Type B pancreatic cell (in vitro differentiated cells): ENCODE results near the gene PI4KA. TPM values are rescaled to one million over a fixed set of nuclear protein-coding genes. Genes with fewer than 3 reads are reported as not detected.
"Not testable (repeated sequence)": the region's sequence is repeated elsewhere in the genome, so short reads cannot be mapped to it uniquely, and the experiment has no call there.

Source experiments
- DNase-seq: peaks from one replicate; pipeline ENCODE4 v3.0.0; 2021; ENCODE audit warnings: mixed read lengths; ENCODE audit not compliant: unreplicated experiment; ENCODE audit errors: extremely low spot score
- H3K27ac Mint-ChIP-seq: 2 replicates; pipeline ENCODE4 v1.8.0; 2021; ENCODE audit warnings: mild to moderate bottlenecking, mixed read lengths
- H3K27me3 Mint-ChIP-seq: 2 replicates; pipeline ENCODE4 v1.8.0; 2021; ENCODE audit warnings: mixed read lengths
- H3K36me3 Mint-ChIP-seq: 2 replicates; pipeline ENCODE4 v1.8.0; 2021; ENCODE audit warnings: mixed read lengths
- H3K4me1 Mint-ChIP-seq: one replicate; pipeline ENCODE4 v1.8.0; 2021; ENCODE audit warnings: mixed read lengths; ENCODE audit not compliant: unreplicated experiment
- H3K4me3 Mint-ChIP-seq: 2 replicates; pipeline ENCODE4 v1.8.0; 2021; ENCODE audit warnings: mild to moderate bottlenecking, mixed read lengths
- H3K9me3 Mint-ChIP-seq: 2 replicates; pipeline ENCODE4 v1.8.0; 2021; ENCODE audit warnings: mixed read lengths
- CTCF ChIP-seq: fragments of 200-600 bp; sonication (generic); conservative IDR thresholded peaks from 2 replicates; pipeline ENCODE4 v1.5.0; 2021; ENCODE audit warnings: antibody characterized with exemption, mild to moderate bottlenecking
- total RNA-seq: library from RNA; stranded (reverse); gene quantifications from 2 replicates; pipeline ENCODE4 v1.2.1, GENCODE V29; 2021; ENCODE audit warnings: low replicate concordance

Gene PI4KA
- total RNA-seq, 1 donor from 2014 or later = 120 TPM

DNA sequence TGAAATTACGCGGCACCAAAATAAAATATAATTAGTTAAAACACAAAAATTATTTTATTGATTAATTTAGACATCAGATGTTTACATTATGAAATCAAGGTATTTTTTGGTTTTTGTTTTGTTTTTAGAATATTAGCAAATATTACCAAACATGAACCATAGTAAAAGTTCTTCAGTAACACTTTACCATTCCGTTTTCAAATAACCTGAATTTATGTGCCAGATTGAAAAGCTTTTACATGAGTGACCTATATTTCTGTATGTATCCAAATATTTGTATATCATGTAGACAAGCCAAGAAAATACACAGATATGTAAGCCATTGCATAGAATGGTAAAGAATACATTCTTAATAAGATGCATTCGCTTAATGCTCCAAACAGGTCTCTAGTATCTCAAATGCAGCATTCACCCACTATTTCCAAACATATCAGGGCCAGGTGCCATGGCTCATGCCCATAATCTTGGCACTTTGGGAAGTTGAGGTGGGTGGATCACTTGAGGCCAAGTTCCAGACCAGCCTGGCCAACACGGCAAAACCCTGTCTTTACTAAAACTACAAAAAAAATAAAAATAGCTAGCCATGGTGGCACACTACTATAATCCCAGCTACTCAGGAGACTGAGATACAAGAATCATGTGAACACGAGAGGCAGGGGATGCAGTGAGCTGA is 187.1 kb downstream of the PI4KA start:
- no peak overlapping the region for H3K27ac Mint-ChIP-seq
- H3K27me3 Mint-ChIP-seq = peaks cover 3% of the 10 kb centered on the region
- peak; percentile 6 for DNase-seq
- no peaks in the 10 kb centered on the region for H3K36me3 Mint-ChIP-seq
- no peak overlapping the region for H3K4me3 Mint-ChIP-seq
- no peak for TF ChIP-seq CTCF
- H3K4me1 Mint-ChIP-seq = no peaks in the 10 kb centered on the region
- no peaks in the 10 kb centered on the region for H3K9me3 Mint-ChIP-seq

DNA sequence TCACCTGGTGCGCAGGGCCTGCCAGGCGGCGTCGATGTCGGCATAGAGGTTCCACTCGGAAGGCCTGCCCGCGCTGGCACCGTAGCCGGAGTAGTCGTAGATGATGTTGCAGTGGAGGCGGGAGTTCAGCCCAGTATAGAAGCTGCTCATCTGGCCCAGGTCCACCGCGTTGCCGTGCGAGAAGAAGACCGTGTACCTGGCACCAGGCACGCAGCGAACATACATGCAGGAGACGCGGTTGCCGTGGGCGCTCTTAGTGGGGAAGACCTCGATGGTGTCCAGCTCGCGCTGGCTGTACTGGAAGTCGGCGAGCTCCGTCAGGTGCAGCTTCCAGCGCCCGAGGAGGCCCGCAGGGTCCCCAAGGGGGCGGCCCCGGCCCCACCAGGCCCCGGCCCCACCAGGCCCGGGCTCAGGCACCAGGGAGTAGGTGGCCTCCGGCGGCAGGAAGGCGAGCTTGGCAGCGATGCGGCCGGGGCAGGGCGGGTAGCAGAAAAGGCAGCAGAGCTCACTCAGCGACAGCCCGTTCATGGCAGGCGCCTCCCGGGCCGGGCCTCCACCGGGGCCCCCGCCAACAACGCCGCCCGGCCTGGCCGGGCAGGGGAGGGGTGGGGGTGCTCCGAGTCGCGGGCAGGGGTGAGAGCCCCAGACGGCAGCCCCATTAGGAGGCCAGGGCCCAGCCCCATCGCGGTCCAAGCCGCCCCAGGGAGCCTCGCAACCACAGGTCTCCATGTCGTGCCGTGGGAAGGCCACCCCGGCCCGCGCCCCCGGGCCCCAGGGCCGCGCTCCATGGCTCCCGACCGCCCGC is 188.0 kb downstream of the PI4KA start:
- DNase-seq = peak; percentile 68

DNA sequence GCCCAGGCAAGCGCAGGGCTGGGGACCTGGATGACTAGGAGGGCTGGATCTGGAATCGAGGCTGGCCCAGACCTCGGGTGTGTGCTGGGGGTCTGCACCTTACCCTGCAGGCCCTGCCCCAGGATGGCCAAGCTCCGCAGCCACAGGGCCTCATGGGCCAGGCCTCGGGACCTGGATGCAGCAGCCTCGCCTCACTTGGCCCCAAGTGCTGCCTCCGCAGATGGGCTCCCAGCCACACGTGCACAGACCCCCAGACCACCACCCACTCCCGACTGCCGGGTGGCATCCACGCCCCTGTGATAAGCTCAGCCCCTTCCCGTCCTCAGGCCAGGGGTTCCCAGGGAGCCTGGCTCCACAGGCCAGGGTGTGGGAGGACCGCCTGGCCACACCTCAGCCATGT is 188.7 kb downstream of the PI4KA start:
- H3K4me3 Mint-ChIP-seq, H3K27ac Mint-ChIP-seq, H3K36me3 Mint-ChIP-seq, DNase-seq, H3K4me1 Mint-ChIP-seq, H3K27me3 Mint-ChIP-seq, H3K9me3 Mint-ChIP-seq: not testable (repeated sequence)

More for the DNA sequence above, 188.0 kb downstream of the PI4KA start:
- H3K36me3 Mint-ChIP-seq, H3K4me3 Mint-ChIP-seq, H3K4me1 Mint-ChIP-seq, H3K27me3 Mint-ChIP-seq, H3K9me3 Mint-ChIP-seq, H3K27ac Mint-ChIP-seq: not testable (repeated sequence)

DNA sequence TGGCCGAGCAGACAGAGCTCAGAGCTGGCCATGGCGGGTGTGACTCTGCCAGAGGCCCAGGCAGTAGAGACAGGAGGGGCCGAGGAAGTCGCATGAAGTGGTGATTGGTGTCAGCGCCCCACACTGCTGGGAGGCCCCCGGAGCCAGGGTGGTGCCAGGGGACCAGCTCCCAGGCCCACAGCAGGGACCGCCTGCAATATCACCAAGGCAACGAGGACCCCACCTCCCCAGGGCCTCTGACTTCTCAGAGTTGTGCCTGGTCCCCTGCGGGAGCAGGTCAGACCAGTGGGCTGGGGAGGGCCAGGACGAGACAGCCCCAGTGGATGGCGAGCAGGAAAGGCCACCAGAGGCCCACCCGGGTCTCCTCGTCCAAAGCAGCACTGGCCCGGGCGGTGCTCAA is 189.1 kb downstream of the PI4KA start:
- H3K27me3 Mint-ChIP-seq, H3K36me3 Mint-ChIP-seq: not testable (repeated sequence)

DNA sequence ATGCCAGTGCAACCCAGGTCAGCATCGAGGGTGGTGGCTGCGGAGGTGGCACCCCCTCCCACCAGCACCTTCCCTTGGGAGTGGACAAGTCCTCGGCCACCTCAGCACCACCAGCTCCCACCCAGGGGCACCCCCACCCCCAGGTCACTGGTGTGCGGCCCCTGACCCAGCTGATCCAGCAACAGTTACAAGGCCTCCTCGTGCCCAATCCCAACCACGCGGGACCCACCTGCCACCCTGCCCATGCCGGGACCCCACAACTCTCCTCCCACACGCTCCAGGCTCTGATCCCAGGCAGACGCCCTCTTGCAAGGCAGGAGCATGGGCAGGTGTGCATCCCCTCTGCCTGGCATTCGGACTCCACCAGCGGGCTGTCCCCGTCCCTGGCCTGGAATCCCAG is 189.8 kb downstream of the PI4KA start:
- H3K9me3 Mint-ChIP-seq, H3K4me3 Mint-ChIP-seq, H3K4me1 Mint-ChIP-seq, H3K27ac Mint-ChIP-seq, H3K36me3 Mint-ChIP-seq, H3K27me3 Mint-ChIP-seq: not testable (repeated sequence)
- peak; percentile 44 for DNase-seq

More for the DNA sequence above, 189.1 kb downstream of the PI4KA start:
- not testable (repeated sequence) for H3K4me1 Mint-ChIP-seq, DNase-seq, H3K9me3 Mint-ChIP-seq, H3K27ac Mint-ChIP-seq, H3K4me3 Mint-ChIP-seq

- not testable (repeated sequence) for H3K9me3 Mint-ChIP-seq, H3K27ac Mint-ChIP-seq, H3K36me3 Mint-ChIP-seq, H3K4me1 Mint-ChIP-seq, H3K4me3 Mint-ChIP-seq, H3K27me3 Mint-ChIP-seq
- peak; percentile 70 for DNase-seq
Observed at GRCh38 chr22:20668226-20668625, 190.4 kb downstream of the PI4KA start.

DNA sequence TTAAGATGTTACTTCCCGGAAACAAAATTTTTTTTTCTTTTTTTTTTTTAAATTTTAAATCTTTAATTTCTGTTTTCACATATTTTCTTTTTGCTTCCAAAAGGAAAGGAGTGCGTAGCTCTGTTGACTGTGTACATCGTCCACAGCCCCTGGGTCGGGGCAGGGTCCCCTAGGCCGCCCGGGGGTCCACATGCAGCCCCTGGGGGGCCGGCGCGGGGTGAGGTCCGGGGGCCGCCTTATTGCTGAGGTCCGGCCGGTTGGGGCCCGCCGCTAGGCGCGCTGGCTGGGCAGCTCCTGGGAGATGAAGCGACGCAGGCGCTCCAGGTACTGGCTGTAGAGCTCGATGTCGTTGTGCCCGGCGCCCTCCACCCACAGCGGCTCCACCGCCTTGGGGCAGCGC is 191.1 kb downstream of the PI4KA start:
- DNase-seq = peak; percentile 56

GRCh38 chr22:20666560-20666959 is 192.1 kb downstream of the PI4KA start:
- Mint-ChIP-seq H3K27ac (no peak overlapping the region), H3K9me3 (no peaks in the 10 kb centered on the region), H3K4me1 (no peaks in the 10 kb centered on the region), H3K27me3 (peaks cover 1% of the 10 kb centered on the region), H3K36me3 (no peaks in the 10 kb centered on the region), H3K4me3 (no peak overlapping the region)
- TF ChIP-seq CTCF = no peak
- no peak for DNase-seq

More for the DNA sequence above, 191.1 kb downstream of the PI4KA start:
- not testable (repeated sequence) for H3K4me3 Mint-ChIP-seq, H3K4me1 Mint-ChIP-seq, H3K27ac Mint-ChIP-seq, H3K9me3 Mint-ChIP-seq, H3K36me3 Mint-ChIP-seq, H3K27me3 Mint-ChIP-seq
